HEK293 (cell line): ENCODE data around the gene ADCY7.
A peak's percentile ranks its signal among the peaks of the same experiment; 100 is the strongest.

Experiments
- CTCF ChIA-PET: fragments of 350-600 bp; formaldehyde crosslinking; extraction: SDS; loops from one replicate; lab custom pipeline; 2021; ENCODE audit warnings: antibody characterized with exemption; lab: Yijun Ruan, JAX
- POLR2A ChIA-PET: fragments of 300-600 bp; formaldehyde crosslinking; extraction: SDS; loops from one replicate; lab custom pipeline; 2020; ENCODE audit warnings: antibody characterized with exemption, inconsistent platforms; lab: Yijun Ruan, JAX
- H3K27ac ChIP-seq: fragments of 200-500 bp; sonication (Bioruptor generic); 2 replicates; pipeline ENCODE4 v1.5.1; 2014; ENCODE audit warnings: low read depth, low read length, control low read depth, inconsistent platforms; ENCODE audit errors: extremely low read depth
- H3K36me3 ChIP-seq, 2 experiments: fragments of 200-500 bp in 1 of 2; sonication (Bioruptor generic) in 1 of 2; 1 replicate in 1 of 2; 2 replicates in 1 of 2; pipeline ENCODE4 v1.5.1; 2014 to 2017; ENCODE audit warnings: inconsistent platforms in 2 of 2, low read length in 2 of 2; ENCODE audit not compliant: control insufficient read depth in 2 of 2, insufficient read depth in 1 of 2
- H3K4me1 ChIP-seq: fragments of 200-500 bp; sonication (Bioruptor generic); 2 replicates; pipeline ENCODE4 v1.5.1; 2014; ENCODE audit warnings: mild to moderate bottlenecking, low read length, inconsistent platforms; ENCODE audit not compliant: control insufficient read depth, insufficient read depth
- H3K4me3 ChIP-seq: 2 replicates; pipeline ENCODE4 v1.5.1; 2011; ENCODE audit warnings: low read depth, mild to moderate bottlenecking, control low read depth, low read length, moderate library complexity
- H3K9me3 ChIP-seq: fragments of 200-500 bp; sonication (Bioruptor generic); 2 replicates; pipeline ENCODE4 v1.5.1; 2014; ENCODE audit warnings: low read depth, low read length, inconsistent platforms; ENCODE audit not compliant: control insufficient read depth, insufficient read depth
- KLF17 ChIP-seq: fragments of 450-650 bp; formaldehyde crosslinking; IDR thresholded peaks from 2 replicates; pipeline ENCODE4 v1.5.1; 2016; ENCODE audit warnings: missing biosample characterization, missing genetic modification characterization
- PBX3 ChIP-seq: sonication (generic); formaldehyde crosslinking; IDR thresholded peaks from 2 replicates; pipeline ENCODE4 v1.8.1; 2022; ENCODE audit warnings: mild to moderate bottlenecking, moderate library complexity, missing genetic modification reagents
- SCRT2 ChIP-seq: fragments of 450-650 bp; formaldehyde crosslinking; IDR thresholded peaks from 2 replicates; pipeline ENCODE4 v1.5.1; 2016; ENCODE audit warnings: missing biosample characterization, missing genetic modification characterization
- ZIC2 ChIP-seq: fragments of 450-650 bp; formaldehyde crosslinking; IDR thresholded peaks from 2 replicates; pipeline ENCODE4 v1.5.1; 2016; ENCODE audit warnings: missing biosample characterization, missing genetic modification characterization
- ZNF266 ChIP-seq: fragments of 450-650 bp; formaldehyde crosslinking; IDR thresholded peaks from 2 replicates; pipeline ENCODE4 v1.5.1; 2016; ENCODE audit warnings: missing biosample characterization, missing genetic modification characterization, low read depth
- ZNF596 ChIP-seq: fragments of 450-650 bp; IDR thresholded peaks from 2 replicates; pipeline ENCODE4 v1.5.0; 2018; ENCODE audit warnings: missing biosample characterization, mild to moderate bottlenecking, missing genetic modification characterization, moderate library complexity
- ZNF768 ChIP-seq: fragments of 450-650 bp; formaldehyde crosslinking; IDR thresholded peaks from 2 replicates; pipeline ENCODE4 v1.5.1; 2018; ENCODE audit warnings: missing biosample characterization, mild to moderate bottlenecking, missing genetic modification characterization
- ZNF785 ChIP-seq: fragments of 450-650 bp; formaldehyde crosslinking; IDR thresholded peaks from 2 replicates; pipeline ENCODE4 v1.5.1; 2016; ENCODE audit warnings: missing biosample characterization, missing genetic modification characterization
- ZSCAN23 ChIP-seq: fragments of 450-650 bp; formaldehyde crosslinking; IDR thresholded peaks from 2 replicates; pipeline ENCODE4 v1.5.1; 2016; ENCODE audit warnings: missing biosample characterization, missing genetic modification characterization
- TF ChIP-seq, protein P1 (sequence below): fragments of 450-650 bp; formaldehyde crosslinking; IDR thresholded peaks from 2 replicates; pipeline ENCODE4; 2016; ENCODE audit warnings: missing biosample characterization, missing genetic modification characterization

Gene ADCY7

GRCh38 chr16:50261160-50261706, 5.1 kb upstream of the ADCY7 start:
- Histone ChIP-seq H3K4me1 (peaks cover 14% of the 10 kb centered on the region), H3K4me3 (no peak overlapping the region), H3K36me3 (no peaks in the 10 kb centered on the region), H3K27ac (no peak overlapping the region), H3K9me3 (no peaks in the 10 kb centered on the region)
- ChIA-PET CTCF (interaction anchor here (0.7 kb wide), 1 partner anchor 40 kb away, joined by 3 read pairs; no protein-coding TSS in a partner anchor), POLR2A (no interaction called here)
- TF ChIP-seq PBX3 (CRISPR knock-in tag) (no peak), ZNF785 (tag by site-specific recombination) (no peak), KLF17 (no peak)

GRCh38 chr16:50261707-50262235, 4.6 kb upstream of the ADCY7 start:
- TF ChIP-seq SCRT2 (tag by site-specific recombination) (0 out of 2 replicates have a peak, but pooled peaks have one; percentile 33), ZNF266 (tag by site-specific recombination) (no peak)
- H3K4me3 ChIP-seq: no peak overlapping the region
- no peaks in the 10 kb centered on the region for H3K9me3 ChIP-seq
- H3K4me1 ChIP-seq: peaks cover 14% of the 10 kb centered on the region
- H3K27ac ChIP-seq: no peak overlapping the region
- H3K36me3 ChIP-seq: no peaks in the 10 kb centered on the region
- CTCF ChIA-PET: interaction anchor here (0.8 kb wide), 1 partner anchor 23 kb away, joined by 3 read pairs; no protein-coding TSS in a partner anchor
- POLR2A ChIA-PET: no interaction called here

DNA sequence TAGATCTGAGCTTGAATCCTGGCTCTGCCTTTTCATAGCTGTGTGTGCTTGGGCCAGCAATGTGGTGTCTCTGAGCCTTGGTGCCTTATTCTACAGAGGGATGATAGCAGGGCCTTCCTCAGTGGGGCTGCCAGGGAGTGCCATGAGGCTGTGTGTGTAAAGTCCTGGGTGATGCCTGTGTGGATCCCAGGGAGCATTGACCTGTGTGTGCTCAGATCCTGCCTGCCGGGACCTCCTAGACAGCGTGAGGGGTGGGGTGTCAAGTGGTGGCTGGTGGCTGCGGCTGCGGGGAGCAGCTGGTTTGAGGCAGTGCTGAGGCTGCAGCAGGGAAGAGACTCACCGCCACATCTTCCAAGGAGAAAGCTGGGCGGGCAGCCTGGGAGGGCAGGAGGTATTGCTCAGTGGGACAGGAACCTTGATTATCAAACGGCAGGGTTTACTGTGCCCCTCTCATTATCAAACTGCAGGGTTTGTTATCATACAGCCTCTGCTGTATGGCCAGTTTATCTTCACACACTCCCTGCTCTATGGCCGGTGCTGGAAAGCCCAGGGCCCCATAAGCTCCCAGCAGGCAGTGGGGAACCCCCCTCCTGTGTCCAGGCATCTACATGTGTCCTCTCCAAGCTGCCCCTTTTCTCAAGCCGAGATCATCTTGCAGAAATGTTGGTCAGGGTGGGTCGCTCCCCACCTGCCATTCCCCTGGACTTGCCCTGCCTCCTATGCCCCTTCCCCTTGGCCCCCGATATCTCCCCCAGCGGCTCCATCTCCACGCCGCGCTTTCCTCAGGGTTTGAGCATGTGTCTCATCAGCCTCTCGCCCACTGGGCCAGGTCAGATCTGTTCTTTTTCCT, 3.1 kb upstream of the ADCY7 start:
- H3K4me3 ChIP-seq: no peak overlapping the region
- TF ChIP-seq ZSCAN23 (tag by site-specific recombination) (no peak), ZIC2 (tag by site-specific recombination) (peak; percentile 72), ZNF768 (tag by site-specific recombination) (0 out of 2 replicates have a peak, but pooled peaks have one; percentile 21), ZNF596 (tag by site-specific recombination) (no peak)
- ChIA-PET POLR2A (no interaction called here), CTCF (no interaction called here)
- H3K4me1 ChIP-seq: peaks cover 14% of the 10 kb centered on the region
- no peaks in the 10 kb centered on the region for H3K9me3 ChIP-seq
- H3K27ac ChIP-seq: no peak overlapping the region
- no peaks in the 10 kb centered on the region for H3K36me3 ChIP-seq

DNA sequence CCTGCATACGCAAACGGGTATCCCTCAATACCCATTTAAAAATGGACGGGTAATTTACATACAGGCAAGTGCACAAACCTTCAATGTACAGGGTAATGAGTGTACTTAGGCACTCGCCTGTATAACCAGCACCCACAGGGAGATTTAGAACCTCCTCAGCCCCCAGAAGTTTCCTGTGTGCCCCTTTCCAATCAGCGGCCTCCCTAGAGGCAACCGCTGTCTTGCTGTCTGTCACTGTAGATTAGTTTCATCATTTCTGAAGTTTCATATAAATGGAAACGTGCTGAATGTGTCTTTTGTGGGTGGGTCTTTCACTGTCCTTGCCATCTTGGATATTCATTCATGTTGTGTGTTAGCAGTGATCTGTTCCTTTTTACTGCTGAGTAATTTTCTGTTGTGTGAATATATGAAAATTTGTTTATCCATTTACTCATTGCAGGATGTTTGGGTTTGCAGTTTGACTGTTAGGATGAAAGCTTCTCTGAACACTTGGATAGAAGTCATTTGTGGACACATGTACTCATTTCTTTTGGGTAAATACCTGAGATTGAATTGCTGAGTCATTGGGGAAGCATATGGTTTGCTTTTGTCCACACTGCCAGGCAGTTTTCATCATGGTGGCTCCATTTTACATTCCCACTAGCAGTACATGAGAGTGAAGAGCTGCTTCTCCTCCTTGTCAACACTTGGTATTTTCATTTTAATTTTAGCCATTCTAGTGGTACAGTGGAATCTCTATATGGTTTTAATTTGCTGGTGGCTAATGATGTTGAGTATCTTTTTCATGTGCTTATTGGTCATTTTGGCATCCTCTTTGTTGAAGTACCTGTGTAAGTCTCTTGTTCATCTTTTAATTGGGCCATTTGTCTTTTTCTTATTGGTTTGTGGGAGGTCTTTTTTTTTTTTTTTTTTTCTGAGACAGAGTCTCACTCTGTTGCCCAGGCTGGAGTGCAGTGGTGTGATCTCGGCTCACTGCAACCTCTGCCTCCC, 2.1 kb upstream of the ADCY7 start:
- ChIA-PET CTCF (interaction anchor here (0.7 to 1.0 kb wide), 3 partner anchors 16 to 63 kb away, joined by 3 to 4 read pairs (median 3); no protein-coding TSS in a partner anchor), POLR2A (no interaction called here)

More for the DNA sequence above, 2.1 kb upstream of the ADCY7 start:
- TF ChIP-seq, protein P1, sequence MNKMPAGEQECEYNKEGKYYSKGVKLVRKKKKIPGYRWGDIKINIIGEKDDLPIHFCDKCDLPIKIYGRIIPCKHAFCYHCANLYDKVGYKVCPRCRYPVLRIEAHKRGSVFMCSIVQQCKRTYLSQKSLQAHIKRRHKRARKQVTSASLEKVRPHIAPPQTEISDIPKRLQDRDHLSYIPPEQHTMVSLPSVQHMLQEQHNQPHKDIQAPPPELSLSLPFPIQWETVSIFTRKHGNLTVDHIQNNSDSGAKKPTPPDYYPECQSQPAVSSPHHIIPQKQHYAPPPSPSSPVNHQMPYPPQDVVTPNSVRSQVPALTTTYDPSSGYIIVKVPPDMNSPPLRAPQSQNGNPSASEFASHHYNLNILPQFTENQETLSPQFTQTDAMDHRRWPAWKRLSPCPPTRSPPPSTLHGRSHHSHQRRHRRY: no peak
- TF ChIP-seq, all 188 proteins: peak for 0
- Histone ChIP-seq H3K27ac (no peak overlapping the region), H3K4me1 (peaks cover 12% of the 10 kb centered on the region), H3K9me3 (no peaks in the 10 kb centered on the region), H3K4me3 (no peak overlapping the region), H3K36me3 (no peaks in the 10 kb centered on the region)
